HepG2 (cell line): ENCODE measurements around the gene CCDC158. TPM values are rescaled to one million over a fixed set of nuclear protein-coding genes. Genes with fewer than 3 reads are reported as not detected.

Experiments used
- BRD4 ChIP-seq: sonication (generic); formaldehyde crosslinking; IDR thresholded peaks from 2 replicates; pipeline ENCODE4 v1.4.0; 2020; ENCODE audit warnings: missing genetic modification reagents
- IKZF4 ChIP-seq: sonication (generic); formaldehyde crosslinking; IDR thresholded peaks from 2 replicates; pipeline ENCODE4 v1.5.1; 2020; ENCODE audit warnings: borderline replicate concordance, mild to moderate bottlenecking, low read depth, missing genetic modification reagents; ENCODE audit errors: not compliant biosample characterization
- JUN ChIP-seq: sonication (generic); formaldehyde crosslinking; IDR thresholded peaks from 2 replicates; pipeline ENCODE4 v1.4.0; 2020; ENCODE audit warnings: mild to moderate bottlenecking, missing genetic modification reagents
- MTF1 ChIP-seq: sonication (generic); formaldehyde crosslinking; IDR thresholded peaks from 2 replicates; pipeline ENCODE4 v1.5.0; 2020; ENCODE audit warnings: missing genetic modification reagents
- NCOA1 ChIP-seq: sonication (generic); formaldehyde crosslinking; IDR thresholded peaks from 2 replicates; pipeline ENCODE4 v1.9.0; 2021; ENCODE audit warnings: missing genetic modification reagents
- ONECUT2 ChIP-seq: sonication (generic); formaldehyde crosslinking; IDR thresholded peaks from 2 replicates; pipeline ENCODE4 v1.4.0; 2020; ENCODE audit warnings: missing genetic modification reagents
- PCBP1 ChIP-seq: fragments of 200-400 bp; formaldehyde crosslinking; IDR thresholded peaks from 2 replicates; pipeline ENCODE4 v1.6.1; 2017; ENCODE audit warnings: mild to moderate bottlenecking, low read depth, low read length, borderline replicate concordance
- REL ChIP-seq: sonication (generic); formaldehyde crosslinking; conservative IDR thresholded peaks from 2 replicates; pipeline ENCODE4 v1.8.0; 2022; ENCODE audit warnings: mild to moderate bottlenecking, missing genetic modification reagents, moderate library complexity
- STAG1 ChIP-seq: sonication (generic); formaldehyde crosslinking; IDR thresholded peaks from 2 replicates; pipeline ENCODE4 v1.4.0; 2020; ENCODE audit warnings: missing genetic modification reagents
- TBL1XR1 ChIP-seq: fragments of 150-350 bp; IDR thresholded peaks from 2 replicates; pipeline ENCODE4 v1.6.1; 2014; ENCODE audit warnings: borderline replicate concordance, low read length; ENCODE audit not compliant: partially characterized antibody
- TCF12 ChIP-seq, 2 experiments: fragments of 450-650 bp in 1 of 2; sonication (generic) in 1 of 2; formaldehyde crosslinking in 1 of 2; IDR thresholded peaks; 2 replicates each; pipeline versions ENCODE4 v1.6.1 to v1.8.0; 2017 to 2022; ENCODE audit warnings: antibody characterized with exemption in 1 of 2, mild to moderate bottlenecking in 1 of 2, missing genetic modification reagents in 1 of 2, moderate library complexity in 1 of 2
- TOPORS ChIP-seq: sonication (generic); formaldehyde crosslinking; IDR thresholded peaks from 2 replicates; pipeline ENCODE4 v1.8.0; 2023; ENCODE audit warnings: mild to moderate bottlenecking, missing genetic modification reagents
- WIZ ChIP-seq: sonication (generic); formaldehyde crosslinking; IDR thresholded peaks from 2 replicates; pipeline ENCODE4 v1.5.1; 2020; ENCODE audit warnings: mild to moderate bottlenecking, missing genetic modification reagents
- ZKSCAN1 ChIP-seq: fragments of 150-350 bp; IDR thresholded peaks from 2 replicates; pipeline ENCODE4 v1.6.1; 2014; ENCODE audit warnings: low read length
- ZNF205 ChIP-seq: IDR thresholded peaks from 2 replicates; pipeline ENCODE4 v1.6.1; 2018; ENCODE audit warnings: missing biosample characterization, missing genetic modification reagents
- ZNF589 ChIP-seq: sonication (generic); formaldehyde crosslinking; conservative IDR thresholded peaks from 2 replicates; pipeline ENCODE4 v1.8.0; 2022; ENCODE audit warnings: mild to moderate bottlenecking, moderate library complexity, missing genetic modification reagents
- ZNF678 ChIP-seq: sonication (generic); formaldehyde crosslinking; IDR thresholded peaks from 2 replicates; pipeline ENCODE4 v1.4.0; 2020; ENCODE audit warnings: mild to moderate bottlenecking, missing genetic modification reagents
- polyA plus RNA-seq, 8 experiments: library from polyadenylated mRNA; depleted of rRNA in 3 of 8; stranded (reverse) in 7 of 8; unstranded in 1 of 8; fragments of >200 nt; fragmentation: Illumina TruSeq in 4 of 8; extraction: Trizol in 4 of 8; gene quantifications; 2 replicates each; pipeline versions ENCODE4 v1.2.1 to v1.2.3, GENCODE V29; 2011 to 2016; ENCODE audit warnings: low read depth in 4 of 8, missing spikeins in 1 of 8, mixed read lengths in 1 of 8; ENCODE audit not compliant: insufficient read depth in 1 of 8
- total RNA-seq, 5 experiments: library from RNA; depleted of rRNA; stranded (reverse); fragments of >200 nt; fragmentation: Illumina TruSeq; extraction: Trizol; gene quantifications; 2 replicates each; pipeline ENCODE4 v1.2.3, GENCODE V29; 2016; ENCODE audit warnings: low read depth in 1 of 5
- TF ChIP-seq, protein P1 (sequence below), 2 experiments: IDR thresholded peaks; 2 replicates each; pipeline ENCODE4 v1.6.1; 2011 to 2012; ENCODE audit warnings: low read length in 2 of 2, borderline replicate concordance in 1 of 2, low read depth in 1 of 2, mild to moderate bottlenecking in 1 of 2, moderate library complexity in 1 of 2
- TF ChIP-seq, protein P2 (sequence below): sonication (generic); formaldehyde crosslinking; IDR thresholded peaks from 2 replicates; pipeline ENCODE4 v1.8.0; 2022; ENCODE audit warnings: missing genetic modification reagents, mild to moderate bottlenecking, borderline replicate concordance
- TF ChIP-seq, protein P3 (sequence below): sonication (generic); formaldehyde crosslinking; conservative IDR thresholded peaks from 2 replicates; pipeline ENCODE4 v1.4.0; 2020; ENCODE audit warnings: missing genetic modification reagents
- TF ChIP-seq, protein P4 (sequence below): sonication (generic); formaldehyde crosslinking; IDR thresholded peaks from 2 replicates; pipeline ENCODE4 v1.8.0; 2022; ENCODE audit warnings: missing genetic modification reagents, mild to moderate bottlenecking, moderate library complexity, borderline replicate concordance

The CCDC158 gene
- total and polyA plus RNA-seq, 2 of the 13 experiments (the other 11 are each of a cell fraction or from before 2014, with no cell fraction given) = not detected

DNA sequence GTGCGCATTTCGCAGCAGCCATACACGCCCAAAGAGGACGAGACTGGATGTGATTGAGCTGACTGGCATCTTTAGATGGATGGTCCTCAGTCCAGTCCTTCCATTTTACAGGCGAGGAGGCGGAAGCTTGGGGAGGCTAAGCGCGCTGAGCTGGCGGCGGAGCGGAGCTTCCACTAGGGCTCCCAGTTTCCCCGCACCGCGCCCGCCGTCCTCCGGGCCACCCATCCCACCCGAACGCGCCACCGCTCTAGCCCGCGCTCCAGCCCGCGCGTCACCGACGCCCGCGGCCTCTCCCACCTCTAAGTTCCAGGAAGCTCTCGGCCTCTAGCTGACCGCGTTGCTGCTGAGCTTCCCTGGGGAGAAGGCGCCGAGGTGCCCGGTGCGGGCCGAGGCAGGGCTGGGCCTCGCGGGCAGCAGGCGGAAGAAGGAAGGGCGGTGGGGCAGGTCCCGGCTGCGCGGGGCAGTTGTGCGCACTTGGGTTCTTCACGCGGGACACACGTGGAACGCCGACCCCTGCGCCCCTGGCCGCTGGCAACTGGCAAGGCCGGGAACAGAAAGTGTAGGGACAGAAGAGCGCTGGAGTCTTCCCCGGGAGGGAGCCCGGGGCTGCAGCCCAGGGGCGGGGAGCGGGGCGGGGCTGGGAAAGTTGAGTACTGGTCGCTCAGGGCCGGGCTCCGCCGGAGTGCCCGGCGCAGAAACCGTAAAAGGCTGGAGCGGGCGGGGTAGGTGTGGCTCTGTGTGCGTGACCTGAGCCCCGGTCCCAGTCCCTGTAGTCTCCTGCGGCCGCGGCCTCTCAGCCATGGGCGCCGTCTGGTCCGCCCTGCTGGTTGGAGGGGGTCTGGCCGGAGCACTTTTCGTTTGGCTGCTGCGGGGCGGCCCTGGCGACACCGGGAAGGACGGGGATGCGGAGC is 114.7 kb downstream of the CCDC158 start, which contains the start of gene STBD1 (continued):
- TF ChIP-seq, protein P1, sequence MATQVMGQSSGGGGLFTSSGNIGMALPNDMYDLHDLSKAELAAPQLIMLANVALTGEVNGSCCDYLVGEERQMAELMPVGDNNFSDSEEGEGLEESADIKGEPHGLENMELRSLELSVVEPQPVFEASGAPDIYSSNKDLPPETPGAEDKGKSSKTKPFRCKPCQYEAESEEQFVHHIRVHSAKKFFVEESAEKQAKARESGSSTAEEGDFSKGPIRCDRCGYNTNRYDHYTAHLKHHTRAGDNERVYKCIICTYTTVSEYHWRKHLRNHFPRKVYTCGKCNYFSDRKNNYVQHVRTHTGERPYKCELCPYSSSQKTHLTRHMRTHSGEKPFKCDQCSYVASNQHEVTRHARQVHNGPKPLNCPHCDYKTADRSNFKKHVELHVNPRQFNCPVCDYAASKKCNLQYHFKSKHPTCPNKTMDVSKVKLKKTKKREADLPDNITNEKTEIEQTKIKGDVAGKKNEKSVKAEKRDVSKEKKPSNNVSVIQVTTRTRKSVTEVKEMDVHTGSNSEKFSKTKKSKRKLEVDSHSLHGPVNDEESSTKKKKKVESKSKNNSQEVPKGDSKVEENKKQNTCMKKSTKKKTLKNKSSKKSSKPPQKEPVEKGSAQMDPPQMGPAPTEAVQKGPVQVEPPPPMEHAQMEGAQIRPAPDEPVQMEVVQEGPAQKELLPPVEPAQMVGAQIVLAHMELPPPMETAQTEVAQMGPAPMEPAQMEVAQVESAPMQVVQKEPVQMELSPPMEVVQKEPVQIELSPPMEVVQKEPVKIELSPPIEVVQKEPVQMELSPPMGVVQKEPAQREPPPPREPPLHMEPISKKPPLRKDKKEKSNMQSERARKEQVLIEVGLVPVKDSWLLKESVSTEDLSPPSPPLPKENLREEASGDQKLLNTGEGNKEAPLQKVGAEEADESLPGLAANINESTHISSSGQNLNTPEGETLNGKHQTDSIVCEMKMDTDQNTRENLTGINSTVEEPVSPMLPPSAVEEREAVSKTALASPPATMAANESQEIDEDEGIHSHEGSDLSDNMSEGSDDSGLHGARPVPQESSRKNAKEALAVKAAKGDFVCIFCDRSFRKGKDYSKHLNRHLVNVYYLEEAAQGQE (IDR thresholded peaks at IDR 0.05; ENCODE audit: borderline replicate concordance in 1 of 2, low read depth in 1 of 2, low read length in 2 of 2) = no peak; a peak in 1 of 4 replicates
- TF ChIP-seq REL (peak; percentile 79), STAG1 (CRISPR knock-in tag) (no peak; the same call in 1 of the 2 replicates), BRD4 (CRISPR knock-in tag) (peak; percentile 72), ZNF589 (CRISPR knock-in tag) (0 out of 2 replicates have a peak, but pooled peaks have one; percentile 63), PCBP1 (no peak), TOPORS (CRISPR knock-in tag) (peak; percentile 79), ZNF678 (CRISPR knock-in tag) (no peak), ZKSCAN1 (no peak), ONECUT2 (CRISPR knock-in tag) (no peak), NCOA1 (CRISPR knock-in tag) (0 out of 2 replicates have a peak, but pooled peaks have one; percentile 3), MTF1 (CRISPR knock-in tag) (no peak), JUN (no peak), ZNF205 (CRISPR knock-in tag) (peak; percentile 51; the same call in 1 of the 2 replicates), TCF12 (IDR thresholded peaks at IDR 0.05) (no peak), TCF12 (CRISPR knock-in tag; IDR thresholded peaks at IDR 0.05) (no peak), IKZF4 (CRISPR knock-in tag) (no peak), TBL1XR1 (no peak), WIZ (CRISPR knock-in tag) (no peak)
- TF ChIP-seq, protein P2, sequence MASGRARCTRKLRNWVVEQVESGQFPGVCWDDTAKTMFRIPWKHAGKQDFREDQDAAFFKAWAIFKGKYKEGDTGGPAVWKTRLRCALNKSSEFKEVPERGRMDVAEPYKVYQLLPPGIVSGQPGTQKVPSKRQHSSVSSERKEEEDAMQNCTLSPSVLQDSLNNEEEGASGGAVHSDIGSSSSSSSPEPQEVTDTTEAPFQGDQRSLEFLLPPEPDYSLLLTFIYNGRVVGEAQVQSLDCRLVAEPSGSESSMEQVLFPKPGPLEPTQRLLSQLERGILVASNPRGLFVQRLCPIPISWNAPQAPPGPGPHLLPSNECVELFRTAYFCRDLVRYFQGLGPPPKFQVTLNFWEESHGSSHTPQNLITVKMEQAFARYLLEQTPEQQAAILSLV (CRISPR knock-in tag) = peak; percentile 72; the same call in 1 of the 2 replicates
- TF ChIP-seq, protein P3, sequence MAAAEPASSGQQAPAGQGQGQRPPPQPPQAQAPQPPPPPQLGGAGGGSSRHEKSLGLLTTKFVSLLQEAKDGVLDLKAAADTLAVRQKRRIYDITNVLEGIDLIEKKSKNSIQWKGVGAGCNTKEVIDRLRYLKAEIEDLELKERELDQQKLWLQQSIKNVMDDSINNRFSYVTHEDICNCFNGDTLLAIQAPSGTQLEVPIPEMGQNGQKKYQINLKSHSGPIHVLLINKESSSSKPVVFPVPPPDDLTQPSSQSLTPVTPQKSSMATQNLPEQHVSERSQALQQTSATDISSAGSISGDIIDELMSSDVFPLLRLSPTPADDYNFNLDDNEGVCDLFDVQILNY (CRISPR knock-in tag) = no peak
- TF ChIP-seq, protein P4, sequence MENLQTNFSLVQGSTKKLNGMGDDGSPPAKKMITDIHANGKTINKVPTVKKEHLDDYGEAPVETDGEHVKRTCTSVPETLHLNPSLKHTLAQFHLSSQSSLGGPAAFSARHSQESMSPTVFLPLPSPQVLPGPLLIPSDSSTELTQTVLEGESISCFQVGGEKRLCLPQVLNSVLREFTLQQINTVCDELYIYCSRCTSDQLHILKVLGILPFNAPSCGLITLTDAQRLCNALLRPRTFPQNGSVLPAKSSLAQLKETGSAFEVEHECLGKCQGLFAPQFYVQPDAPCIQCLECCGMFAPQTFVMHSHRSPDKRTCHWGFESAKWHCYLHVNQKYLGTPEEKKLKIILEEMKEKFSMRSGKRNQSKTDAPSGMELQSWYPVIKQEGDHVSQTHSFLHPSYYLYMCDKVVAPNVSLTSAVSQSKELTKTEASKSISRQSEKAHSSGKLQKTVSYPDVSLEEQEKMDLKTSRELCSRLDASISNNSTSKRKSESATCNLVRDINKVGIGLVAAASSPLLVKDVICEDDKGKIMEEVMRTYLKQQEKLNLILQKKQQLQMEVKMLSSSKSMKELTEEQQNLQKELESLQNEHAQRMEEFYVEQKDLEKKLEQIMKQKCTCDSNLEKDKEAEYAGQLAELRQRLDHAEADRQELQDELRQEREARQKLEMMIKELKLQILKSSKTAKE (CRISPR knock-in tag) = no peak
